Measurements from ENCODE around the gene CDK5RAP2. TPM values are rescaled to one million over a fixed set of nuclear protein-coding genes. Genes with fewer than 3 reads are reported as not detected.

The CDK5RAP2 gene
- total RNA-seq, 1 donor from 2014 or later: 54.5 TPM

DNA sequence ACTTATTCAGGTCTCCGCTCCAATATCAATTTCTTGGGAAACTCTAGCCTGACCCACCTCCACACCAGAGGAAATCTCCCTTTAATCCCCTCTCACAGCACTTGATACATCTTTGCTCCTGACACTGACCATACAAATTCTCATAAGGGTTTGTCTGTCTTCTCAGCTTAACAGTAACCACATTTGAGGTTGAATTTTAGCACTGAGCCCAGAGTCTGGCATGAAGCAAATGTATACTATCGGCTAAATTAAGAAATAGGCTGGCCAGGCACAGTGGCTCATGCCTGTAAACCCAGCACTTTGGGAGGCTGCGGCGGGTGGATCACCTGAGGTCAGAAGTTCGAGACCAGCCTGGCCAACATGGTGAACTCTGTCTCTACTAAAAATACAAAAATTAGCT, 9.7 kb downstream of the CDK5RAP2 start:
- Histone ChIP-seq H3K36me3 (peaks cover 0 to 45% of the 10 kb centered on the region in 2 donors), H3K9me3 (no peaks in the 10 kb centered on the region), H3K4me1 (no peaks in the 10 kb centered on the region), H3K27me3 (no peaks in the 10 kb centered on the region), H3K27ac (no peak overlapping the region), H3K4me3 (no peak overlapping the region)
- intact Hi-C loops (cut with DNase I): no loop called here
- no peak for DNase-seq (ENCODE audit: extremely low spot score in 2 of 2)
- no peak for TF ChIP-seq POLR2A (IDR thresholded peaks at IDR 0.05)
- TF ChIP-seq POLR2AphosphoS5 (IDR thresholded peaks at IDR 0.05; ENCODE audit: insufficient read depth in 1 of 2, low read depth in 1 of 2): no peak
- TF ChIP-seq, protein P1, sequence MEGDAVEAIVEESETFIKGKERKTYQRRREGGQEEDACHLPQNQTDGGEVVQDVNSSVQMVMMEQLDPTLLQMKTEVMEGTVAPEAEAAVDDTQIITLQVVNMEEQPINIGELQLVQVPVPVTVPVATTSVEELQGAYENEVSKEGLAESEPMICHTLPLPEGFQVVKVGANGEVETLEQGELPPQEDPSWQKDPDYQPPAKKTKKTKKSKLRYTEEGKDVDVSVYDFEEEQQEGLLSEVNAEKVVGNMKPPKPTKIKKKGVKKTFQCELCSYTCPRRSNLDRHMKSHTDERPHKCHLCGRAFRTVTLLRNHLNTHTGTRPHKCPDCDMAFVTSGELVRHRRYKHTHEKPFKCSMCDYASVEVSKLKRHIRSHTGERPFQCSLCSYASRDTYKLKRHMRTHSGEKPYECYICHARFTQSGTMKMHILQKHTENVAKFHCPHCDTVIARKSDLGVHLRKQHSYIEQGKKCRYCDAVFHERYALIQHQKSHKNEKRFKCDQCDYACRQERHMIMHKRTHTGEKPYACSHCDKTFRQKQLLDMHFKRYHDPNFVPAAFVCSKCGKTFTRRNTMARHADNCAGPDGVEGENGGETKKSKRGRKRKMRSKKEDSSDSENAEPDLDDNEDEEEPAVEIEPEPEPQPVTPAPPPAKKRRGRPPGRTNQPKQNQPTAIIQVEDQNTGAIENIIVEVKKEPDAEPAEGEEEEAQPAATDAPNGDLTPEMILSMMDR (IDR thresholded peaks at IDR 0.05): no peak

DNA sequence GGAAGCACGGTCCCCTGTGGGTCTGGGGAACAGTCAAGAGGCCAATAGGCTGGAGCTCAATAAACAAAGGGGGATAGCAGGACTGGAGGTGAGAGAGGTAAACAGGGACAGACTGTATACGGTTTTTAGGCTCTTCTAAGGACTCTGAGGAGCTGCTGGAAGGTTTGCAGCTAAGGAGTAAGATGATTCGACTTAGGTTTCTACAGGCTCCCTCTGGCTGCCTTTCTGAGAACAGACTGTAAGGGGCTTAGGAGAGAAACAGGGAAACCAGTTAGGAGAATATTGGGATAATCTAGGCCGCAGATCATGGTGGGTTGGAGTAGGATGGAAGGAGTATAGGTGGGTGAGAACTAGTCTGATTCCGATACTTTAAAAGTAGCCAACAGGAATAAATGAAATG, 10.4 kb downstream of the CDK5RAP2 start:
- DNase-seq (ENCODE audit: extremely low spot score in 2 of 2): no peak
- peaks cover 0 to 45% of the 10 kb centered on the region in 2 donors for H3K36me3 ChIP-seq
- H3K4me1 ChIP-seq: no peaks in the 10 kb centered on the region
- intact Hi-C loops (cut with DNase I): no loop called here
- no peaks in the 10 kb centered on the region for H3K9me3 ChIP-seq
- no peak overlapping the region for H3K4me3 ChIP-seq
- H3K27me3 ChIP-seq: no peaks in the 10 kb centered on the region
- TF ChIP-seq POLR2AphosphoS5 (IDR thresholded peaks at IDR 0.05; ENCODE audit: insufficient read depth in 1 of 2, low read depth in 1 of 2) (no peak), POLR2A (IDR thresholded peaks at IDR 0.05) (no peak)
- TF ChIP-seq, protein P1 (IDR thresholded peaks at IDR 0.05): no peak
- no peak overlapping the region for H3K27ac ChIP-seq

DNA sequence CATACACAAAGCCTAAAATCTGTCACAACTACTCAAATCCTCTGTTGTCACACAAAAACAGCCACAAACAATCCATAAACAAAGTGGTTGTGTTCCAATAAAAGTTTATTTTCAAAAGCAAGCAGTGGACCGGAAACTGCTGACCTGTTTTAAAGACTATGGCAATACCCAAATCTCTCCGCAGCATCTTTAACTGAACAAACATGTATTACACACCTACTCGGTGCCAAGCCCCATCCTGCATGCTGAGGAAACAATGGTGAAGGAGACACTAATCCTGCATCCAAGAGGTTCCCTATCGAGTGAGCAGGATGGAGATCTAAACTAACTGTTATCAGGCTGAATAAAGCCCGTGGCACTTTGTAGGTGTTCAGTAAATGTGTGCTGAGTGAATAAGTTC, 11.2 kb downstream of the CDK5RAP2 start:
- Histone ChIP-seq H3K4me1 (no peaks in the 10 kb centered on the region), H3K9me3 (no peaks in the 10 kb centered on the region), H3K27me3 (no peaks in the 10 kb centered on the region), H3K4me3 (no peak overlapping the region), H3K27ac (no peak overlapping the region), H3K36me3 (peaks cover 0 to 45% of the 10 kb centered on the region in 2 donors)
- no peak for DNase-seq (ENCODE audit: extremely low spot score in 2 of 2)
- intact Hi-C loops (cut with DNase I): no loop called here
- no peak for TF ChIP-seq POLR2A (IDR thresholded peaks at IDR 0.05)
- TF ChIP-seq POLR2AphosphoS5 (IDR thresholded peaks at IDR 0.05; ENCODE audit: insufficient read depth in 1 of 2, low read depth in 1 of 2): no peak
- TF ChIP-seq, protein P1 (IDR thresholded peaks at IDR 0.05): no peak

DNA sequence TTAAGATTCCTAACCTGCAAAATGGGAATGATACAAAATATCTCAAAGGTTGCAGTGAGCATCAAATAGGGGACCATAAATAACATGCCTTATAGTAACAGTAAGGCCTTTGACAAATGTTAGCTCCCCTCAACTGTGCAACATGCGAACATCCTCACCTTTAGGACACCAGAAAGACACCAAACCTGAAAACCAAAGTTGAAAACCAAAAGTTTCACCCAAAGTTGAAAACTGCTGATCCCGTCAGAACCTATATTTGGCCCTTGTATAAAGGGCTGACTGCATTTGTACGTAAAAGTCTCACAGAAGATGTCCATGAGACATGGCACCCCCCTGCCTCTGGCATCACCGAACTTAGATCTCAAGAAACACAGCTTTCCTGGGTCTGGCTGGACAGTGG, 12.1 kb downstream of the CDK5RAP2 start:
- H3K4me1 ChIP-seq: no peaks in the 10 kb centered on the region
- H3K4me3 ChIP-seq: no peak overlapping the region
- no peaks in the 10 kb centered on the region for H3K27me3 ChIP-seq
- DNase-seq (ENCODE audit: extremely low spot score in 2 of 2): no peak
- no peak overlapping the region for H3K27ac ChIP-seq
- no peaks in the 10 kb centered on the region for H3K9me3 ChIP-seq
- TF ChIP-seq, protein P1 (IDR thresholded peaks at IDR 0.05): no peak
- TF ChIP-seq POLR2AphosphoS5 (IDR thresholded peaks at IDR 0.05; ENCODE audit: insufficient read depth in 1 of 2, low read depth in 1 of 2) (no peak), POLR2A (IDR thresholded peaks at IDR 0.05) (no peak)
- peaks cover 0 to 45% of the 10 kb centered on the region in 2 donors for H3K36me3 ChIP-seq
- intact Hi-C loops (cut with DNase I): no loop called here

DNA sequence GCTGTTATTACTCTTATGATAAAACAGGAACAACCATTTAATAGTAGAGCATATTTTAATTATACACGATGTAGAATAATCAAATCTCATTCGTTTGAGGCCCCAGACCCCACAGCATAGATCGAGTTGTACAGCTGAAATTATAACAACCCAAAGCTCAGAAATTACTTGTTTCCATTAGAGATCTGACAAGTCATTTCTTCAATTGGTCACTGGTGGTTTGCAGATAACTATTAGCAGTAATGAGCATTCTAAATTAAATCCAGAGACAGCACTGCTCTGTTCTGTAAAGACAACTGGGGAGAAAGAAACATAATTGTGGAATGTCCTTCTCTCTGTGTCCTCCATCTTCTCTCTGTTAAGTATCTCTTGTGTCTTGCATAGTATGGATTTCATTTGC, 12.9 kb downstream of the CDK5RAP2 start:
- TF ChIP-seq, protein P1 (IDR thresholded peaks at IDR 0.05): no peak
- TF ChIP-seq POLR2AphosphoS5 (IDR thresholded peaks at IDR 0.05; ENCODE audit: insufficient read depth in 1 of 2, low read depth in 1 of 2): no peak
- TF ChIP-seq POLR2A (IDR thresholded peaks at IDR 0.05): no peak
- intact Hi-C loops (cut with DNase I): no loop called here

More for the DNA sequence above, 12.9 kb downstream of the CDK5RAP2 start:
- Histone ChIP-seq H3K9me3 (no peaks in the 10 kb centered on the region), H3K4me1 (no peaks in the 10 kb centered on the region), H3K36me3 (peaks cover 0 to 45% of the 10 kb centered on the region in 2 donors), H3K27me3 (no peaks in the 10 kb centered on the region), H3K4me3 (no peak overlapping the region), H3K27ac (no peak overlapping the region)
- DNase-seq (ENCODE audit: extremely low spot score in 2 of 2): no peak

Measured in vagina (tissue), 2 donors.